ENCODE measurements around the gene ATP8A1. TPM values are rescaled to one million over a fixed set of nuclear protein-coding genes. Genes with fewer than 3 reads are reported as not detected.

ATP8A1 gene
- total and polyA plus RNA-seq, 2 of the 8 experiments (the other 6 are each of a cell fraction or from before 2014, with no cell fraction given), result 3.7 to 14.9 TPM

GRCh38 chr4:42360256-42360669 is 296.6 kb downstream of the ATP8A1 start (continued):
- TF ChIP-seq HDAC2 (IDR thresholded peaks at IDR 0.05; ENCODE audit: borderline replicate concordance in 1 of 2, low read depth in 2 of 2, low read length in 2 of 2) (no peak), HDAC6 (IDR thresholded peaks at IDR 0.05; ENCODE audit: low read depth, low read length) (no peak)
- TF ChIP-seq, protein P1, sequence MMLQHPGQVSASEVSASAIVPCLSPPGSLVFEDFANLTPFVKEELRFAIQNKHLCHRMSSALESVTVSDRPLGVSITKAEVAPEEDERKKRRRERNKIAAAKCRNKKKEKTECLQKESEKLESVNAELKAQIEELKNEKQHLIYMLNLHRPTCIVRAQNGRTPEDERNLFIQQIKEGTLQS (IDR thresholded peaks at IDR 0.05; ENCODE audit: insufficient read depth, low read depth, low read length), result no peak
